HEK293 (cell line): Measurements from ENCODE around the gene MARCHF9.

Experiments used
- CTCF ChIA-PET: fragments of 350-600 bp; formaldehyde crosslinking; extraction: SDS; loops from one replicate; lab custom pipeline; 2021; ENCODE audit warnings: antibody characterized with exemption; lab: Yijun Ruan, JAX
- POLR2A ChIA-PET: fragments of 300-600 bp; formaldehyde crosslinking; extraction: SDS; loops from one replicate; lab custom pipeline; 2020; ENCODE audit warnings: antibody characterized with exemption, inconsistent platforms; lab: Yijun Ruan, JAX
- H3K27ac ChIP-seq: fragments of 200-500 bp; sonication (Bioruptor generic); 2 replicates; pipeline ENCODE4 v1.5.1; 2014; ENCODE audit warnings: low read depth, low read length, control low read depth, inconsistent platforms; ENCODE audit errors: extremely low read depth
- H3K36me3 ChIP-seq, 2 experiments: fragments of 200-500 bp in 1 of 2; sonication (Bioruptor generic) in 1 of 2; 1 replicate in 1 of 2; 2 replicates in 1 of 2; pipeline ENCODE4 v1.5.1; 2014 to 2017; ENCODE audit warnings: inconsistent platforms in 2 of 2, low read length in 2 of 2; ENCODE audit not compliant: control insufficient read depth in 2 of 2, insufficient read depth in 1 of 2
- H3K4me1 ChIP-seq: fragments of 200-500 bp; sonication (Bioruptor generic); 2 replicates; pipeline ENCODE4 v1.5.1; 2014; ENCODE audit warnings: mild to moderate bottlenecking, low read length, inconsistent platforms; ENCODE audit not compliant: control insufficient read depth, insufficient read depth
- H3K4me3 ChIP-seq: 2 replicates; pipeline ENCODE4 v1.5.1; 2011; ENCODE audit warnings: low read depth, mild to moderate bottlenecking, control low read depth, low read length, moderate library complexity
- H3K9me3 ChIP-seq: fragments of 200-500 bp; sonication (Bioruptor generic); 2 replicates; pipeline ENCODE4 v1.5.1; 2014; ENCODE audit warnings: low read depth, low read length, inconsistent platforms; ENCODE audit not compliant: control insufficient read depth, insufficient read depth
- KLF1 ChIP-seq: fragments of 450-650 bp; formaldehyde crosslinking; IDR thresholded peaks from 2 replicates; pipeline ENCODE4 v1.5.1; 2016; ENCODE audit warnings: missing biosample characterization, missing genetic modification characterization
- MZF1 ChIP-seq: fragments of 450-650 bp; formaldehyde crosslinking; IDR thresholded peaks from 2 replicates; pipeline ENCODE4 v1.5.1; 2017; ENCODE audit warnings: missing biosample characterization, missing genetic modification characterization, borderline replicate concordance
- OVOL3 ChIP-seq: fragments of 450-650 bp; formaldehyde crosslinking; IDR thresholded peaks from 2 replicates; pipeline ENCODE4 v1.5.1; 2016; ENCODE audit warnings: missing biosample characterization, missing genetic modification characterization
- SP2 ChIP-seq: fragments of 450-650 bp; formaldehyde crosslinking; IDR thresholded peaks from 2 replicates; pipeline ENCODE4 v1.5.1; 2016; ENCODE audit warnings: missing biosample characterization, missing genetic modification characterization
- SP7 ChIP-seq: fragments of 450-650 bp; formaldehyde crosslinking; IDR thresholded peaks from 2 replicates; pipeline ENCODE4 v1.5.1; 2016; ENCODE audit warnings: missing biosample characterization, missing genetic modification characterization
- TSHZ1 ChIP-seq: fragments of 450-650 bp; formaldehyde crosslinking; IDR thresholded peaks from 2 replicates; pipeline ENCODE4 v1.5.1; 2016; ENCODE audit warnings: missing biosample characterization, missing genetic modification characterization, borderline replicate concordance
- ZFP69B ChIP-seq: fragments of 450-650 bp; formaldehyde crosslinking; IDR thresholded peaks from 2 replicates; pipeline ENCODE4 v1.5.1; 2016; ENCODE audit warnings: missing biosample characterization, missing genetic modification characterization
- ZNF148 ChIP-seq: fragments of 450-650 bp; formaldehyde crosslinking; IDR thresholded peaks from 2 replicates; pipeline ENCODE4 v1.5.0; 2017; ENCODE audit warnings: missing biosample characterization, missing genetic modification characterization, borderline replicate concordance
- ZNF155 ChIP-seq: fragments of 450-650 bp; formaldehyde crosslinking; IDR thresholded peaks from 2 replicates; pipeline ENCODE4 v1.5.1; 2016; ENCODE audit warnings: missing biosample characterization, missing genetic modification characterization
- ZNF16 ChIP-seq: fragments of 450-650 bp; formaldehyde crosslinking; IDR thresholded peaks from 2 replicates; pipeline ENCODE4 v1.5.1; 2016; ENCODE audit warnings: low read depth, missing biosample characterization, missing genetic modification characterization
- ZNF174 ChIP-seq: fragments of 450-650 bp; formaldehyde crosslinking; IDR thresholded peaks from 2 replicates; pipeline ENCODE4 v1.5.0; 2017; ENCODE audit warnings: missing biosample characterization, mild to moderate bottlenecking, missing genetic modification characterization
- ZNF248 ChIP-seq: fragments of 450-650 bp; formaldehyde crosslinking; IDR thresholded peaks from 2 replicates; pipeline ENCODE4 v1.5.1; 2017; ENCODE audit warnings: missing biosample characterization, missing genetic modification characterization
- ZNF324 ChIP-seq: fragments of 450-650 bp; formaldehyde crosslinking; IDR thresholded peaks from 2 replicates; pipeline ENCODE4 v1.5.1; 2016; ENCODE audit warnings: missing biosample characterization, missing genetic modification characterization
- ZNF423 ChIP-seq: fragments of 450-650 bp; formaldehyde crosslinking; IDR thresholded peaks from 2 replicates; pipeline ENCODE4 v1.5.1; 2016; ENCODE audit warnings: missing biosample characterization, missing genetic modification characterization
- ZNF433 ChIP-seq: fragments of 450-650 bp; formaldehyde crosslinking; IDR thresholded peaks from 2 replicates; pipeline ENCODE4 v1.5.1; 2016; ENCODE audit warnings: missing biosample characterization, missing genetic modification characterization, low read depth
- ZNF449 ChIP-seq: fragments of 450-650 bp; formaldehyde crosslinking; IDR thresholded peaks from 2 replicates; pipeline ENCODE4 v1.5.1; 2017; ENCODE audit warnings: missing biosample characterization, mild to moderate bottlenecking, missing genetic modification characterization, moderate library complexity
- ZNF501 ChIP-seq: fragments of 450-650 bp; formaldehyde crosslinking; IDR thresholded peaks from 2 replicates; pipeline ENCODE4 v1.5.1; 2016; ENCODE audit warnings: missing biosample characterization, missing genetic modification characterization
- ZNF629 ChIP-seq: fragments of 450-650 bp; formaldehyde crosslinking; IDR thresholded peaks from 2 replicates; pipeline ENCODE4 v1.5.1; 2017; ENCODE audit warnings: missing biosample characterization, missing genetic modification characterization
- ZSCAN30 ChIP-seq: fragments of 450-650 bp; IDR thresholded peaks from 2 replicates; pipeline ENCODE4 v1.5.1; 2018; ENCODE audit warnings: missing biosample characterization, mild to moderate bottlenecking, missing genetic modification characterization, moderate library complexity

MARCHF9 gene

GRCh38 chr12:57739387-57739786 lies 15.5 kb upstream of the MARCHF9 start:
- no peak overlapping the region for H3K27ac ChIP-seq
- ChIA-PET POLR2A (no interaction called here), CTCF (interaction anchor here (0.6 kb wide), 3 partner anchors 15 to 283 kb away, joined by 3 to 4 read pairs (median 3); no protein-coding TSS in a partner anchor)

GRCh38 chr12:57739914-57740538 lies 14.9 kb upstream of the MARCHF9 start:
- TF ChIP-seq TSHZ1 (tag by site-specific recombination): no peak
- TF ChIP-seq OVOL3 (tag by site-specific recombination): no peak
- no peak for TF ChIP-seq ZNF324 (tag by site-specific recombination)
- TF ChIP-seq MZF1: no peak
- ChIA-PET CTCF (interaction anchor here (0.6 kb wide), 1 partner anchor 38 kb away, joined by 4 read pairs; no protein-coding TSS in a partner anchor), POLR2A (no interaction called here)
- H3K4me3 ChIP-seq: no peak overlapping the region
- no peaks in the 10 kb centered on the region for H3K9me3 ChIP-seq
- peaks cover 8% of the 10 kb centered on the region; the same call in 1 of the 2 replicates for H3K4me1 ChIP-seq
- H3K27ac ChIP-seq: no peak overlapping the region
- H3K36me3 ChIP-seq: no peaks in the 10 kb centered on the region

More at GRCh38 chr12:57739387-57739786, 15.5 kb upstream of the MARCHF9 start:
- Histone ChIP-seq H3K4me1 (peaks cover 8% of the 10 kb centered on the region; the same call in 1 of the 2 replicates), H3K4me3 (no peak overlapping the region), H3K36me3 (no peaks in the 10 kb centered on the region), H3K9me3 (no peaks in the 10 kb centered on the region)
- TF ChIP-seq ZNF501 (tag by site-specific recombination): no peak
- no peak for TF ChIP-seq SP2 (tag by site-specific recombination)
- no peak for TF ChIP-seq ZNF629 (tag by site-specific recombination)
- TF ChIP-seq SP7 (tag by site-specific recombination): no peak
- TF ChIP-seq ZNF433 (tag by site-specific recombination): no peak
- TF ChIP-seq ZNF174: no peak
- no peak for TF ChIP-seq ZSCAN30
- TF ChIP-seq ZNF449 (tag by site-specific recombination): no peak
- no peak for TF ChIP-seq ZNF16 (tag by site-specific recombination)
- TF ChIP-seq ZNF248 (tag by site-specific recombination): no peak
- TF ChIP-seq KLF1 (tag by site-specific recombination): no peak
- TF ChIP-seq, all 188 proteins: peak for 0

GRCh38 chr12:57740656-57741412 lies 14.1 kb upstream of the MARCHF9 start:
- CTCF ChIA-PET: interaction anchor here (1.3 to 2.2 kb wide), 3 partner anchors 14 to 158 kb away, joined by 4 to 9 read pairs (median 6); no protein-coding TSS in a partner anchor
- Histone ChIP-seq H3K36me3 (peaks cover 0 to under 1% of the 10 kb centered on the region in 2 experiments; a peak in 1 of 3 replicates), H3K9me3 (no peaks in the 10 kb centered on the region), H3K4me3 (no peak overlapping the region), H3K4me1 (peaks cover 6% of the 10 kb centered on the region; the same call in 1 of the 2 replicates), H3K27ac (no peak overlapping the region)
- POLR2A ChIA-PET: no interaction called here
- TF ChIP-seq ZNF248 (tag by site-specific recombination) (no peak), ZNF16 (tag by site-specific recombination) (no peak), ZFP69B (tag by site-specific recombination) (no peak), ZNF423 (no peak), ZNF155 (tag by site-specific recombination) (no peak), ZNF148 (tag by site-specific recombination) (no peak)
